ENCODE measurements around the gene DIP2A.

DIP2A gene

DNA sequence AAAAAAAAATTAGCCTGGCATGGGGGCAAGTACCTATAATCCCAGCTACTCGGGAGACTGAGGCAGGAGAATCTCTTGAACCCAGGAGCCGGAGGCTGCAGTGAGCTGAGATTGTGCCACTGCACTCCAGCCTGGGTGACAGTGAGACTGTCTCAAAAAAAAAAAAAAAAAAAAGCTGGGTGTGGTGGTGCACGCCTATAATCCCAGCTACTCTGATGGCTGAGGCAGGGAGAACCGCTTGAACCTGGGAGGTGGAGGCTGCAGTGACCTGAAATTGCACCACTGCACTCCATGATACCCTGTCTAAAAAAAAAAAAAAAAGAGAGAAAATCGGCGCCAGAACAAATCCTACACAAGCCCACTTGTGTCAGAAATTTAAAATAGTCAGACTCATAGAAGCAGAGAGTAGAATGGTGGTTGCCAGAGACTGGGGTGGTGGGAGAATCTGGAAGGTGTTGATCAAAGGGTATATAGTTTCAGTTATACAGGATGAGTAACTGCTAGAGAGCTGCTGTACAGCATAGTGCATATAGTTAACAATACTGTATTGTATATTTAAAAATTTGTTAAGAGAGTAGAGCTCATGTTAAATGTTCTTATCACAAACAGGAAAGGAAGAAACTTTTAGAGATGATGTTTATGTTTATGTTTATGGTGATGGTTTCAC, 9.6 kb downstream of the DIP2A start:
- no peak for DNase-seq (ENCODE audit: low read depth)
- H3K4me3 ChIP-seq (ENCODE audit: low read depth, low read length): no peak overlapping the region
- TF ChIP-seq, protein P1, sequence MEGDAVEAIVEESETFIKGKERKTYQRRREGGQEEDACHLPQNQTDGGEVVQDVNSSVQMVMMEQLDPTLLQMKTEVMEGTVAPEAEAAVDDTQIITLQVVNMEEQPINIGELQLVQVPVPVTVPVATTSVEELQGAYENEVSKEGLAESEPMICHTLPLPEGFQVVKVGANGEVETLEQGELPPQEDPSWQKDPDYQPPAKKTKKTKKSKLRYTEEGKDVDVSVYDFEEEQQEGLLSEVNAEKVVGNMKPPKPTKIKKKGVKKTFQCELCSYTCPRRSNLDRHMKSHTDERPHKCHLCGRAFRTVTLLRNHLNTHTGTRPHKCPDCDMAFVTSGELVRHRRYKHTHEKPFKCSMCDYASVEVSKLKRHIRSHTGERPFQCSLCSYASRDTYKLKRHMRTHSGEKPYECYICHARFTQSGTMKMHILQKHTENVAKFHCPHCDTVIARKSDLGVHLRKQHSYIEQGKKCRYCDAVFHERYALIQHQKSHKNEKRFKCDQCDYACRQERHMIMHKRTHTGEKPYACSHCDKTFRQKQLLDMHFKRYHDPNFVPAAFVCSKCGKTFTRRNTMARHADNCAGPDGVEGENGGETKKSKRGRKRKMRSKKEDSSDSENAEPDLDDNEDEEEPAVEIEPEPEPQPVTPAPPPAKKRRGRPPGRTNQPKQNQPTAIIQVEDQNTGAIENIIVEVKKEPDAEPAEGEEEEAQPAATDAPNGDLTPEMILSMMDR (IDR thresholded peaks at IDR 0.05; ENCODE audit: insufficient read depth, low read depth, low read length, missing control alignments): no peak

GRCh38 chr21:46469275-46469674, 10.6 kb downstream of the DIP2A start:
- TF ChIP-seq, protein P1 (IDR thresholded peaks at IDR 0.05; ENCODE audit: insufficient read depth, low read depth, low read length, missing control alignments): no peak
- no peak overlapping the region for H3K4me3 ChIP-seq (ENCODE audit: low read depth, low read length)
- no peak for DNase-seq (ENCODE audit: low read depth)

- no peak for DNase-seq (ENCODE audit: low read depth)
- TF ChIP-seq, protein P1 (IDR thresholded peaks at IDR 0.05; ENCODE audit: insufficient read depth, low read depth, low read length, missing control alignments): no peak
- no peak overlapping the region for H3K4me3 ChIP-seq (ENCODE audit: low read depth, low read length)
These were observed 12.8 kb downstream of the DIP2A start for GRCh38 chr21:46471514-46471913.

- DNase-seq (ENCODE audit: low read depth): no peak
- TF ChIP-seq, protein P1 (IDR thresholded peaks at IDR 0.05; ENCODE audit: insufficient read depth, low read depth, low read length, missing control alignments): no peak
These were observed 13.6 kb downstream of the DIP2A start for GRCh38 chr21:46472246-46472645.

GRCh38 chr21:46474382-46474781, 15.7 kb downstream of the DIP2A start:
- TF ChIP-seq, protein P1 (IDR thresholded peaks at IDR 0.05; ENCODE audit: insufficient read depth, low read depth, low read length, missing control alignments): no peak
- H3K4me3 ChIP-seq (ENCODE audit: low read depth, low read length): no peak overlapping the region
- no peak for DNase-seq (ENCODE audit: low read depth)

More at GRCh38 chr21:46472246-46472645, 13.6 kb downstream of the DIP2A start:
- no peak overlapping the region for H3K4me3 ChIP-seq (ENCODE audit: low read depth, low read length)

GRCh38 chr21:46475296-46475695, 16.6 kb downstream of the DIP2A start:
- no peak for DNase-seq (ENCODE audit: low read depth)
- H3K4me3 ChIP-seq (ENCODE audit: low read depth, low read length): no peak overlapping the region
- TF ChIP-seq, protein P1 (IDR thresholded peaks at IDR 0.05; ENCODE audit: insufficient read depth, low read depth, low read length, missing control alignments): no peak

DNA sequence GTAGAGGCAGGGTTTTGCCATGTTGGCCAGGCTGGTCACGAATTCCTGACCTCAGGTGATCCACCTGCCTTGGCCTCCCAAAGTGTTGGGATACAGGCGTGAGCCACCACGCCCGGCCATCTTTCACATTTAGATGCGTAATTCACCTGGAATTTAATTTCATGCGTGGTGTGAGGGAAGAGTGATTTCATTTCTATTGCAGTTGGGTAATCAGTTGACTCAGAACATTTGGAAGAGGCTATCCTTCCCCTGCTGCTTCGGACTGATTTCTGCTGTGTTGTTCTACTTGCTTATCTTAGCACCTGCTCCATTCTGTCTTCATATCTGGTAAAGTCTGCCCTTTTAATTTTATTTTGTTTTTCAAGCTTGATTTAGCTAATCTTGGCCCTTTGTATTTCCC, 19.1 kb downstream of the DIP2A start:
- TF ChIP-seq, protein P1 (IDR thresholded peaks at IDR 0.05; ENCODE audit: insufficient read depth, low read depth, low read length, missing control alignments): no peak
- H3K4me3 ChIP-seq (ENCODE audit: low read depth, low read length): no peak overlapping the region
- DNase-seq (ENCODE audit: low read depth): no peak

All from GM12865 (cell line).